ENCODE results near the gene SLC25A33. TPM values are rescaled to one million over a fixed set of nuclear protein-coding genes. Genes with fewer than 3 reads are reported as not detected.
"Not testable (repeated sequence)": the region's sequence is repeated elsewhere in the genome, so short reads cannot be mapped to it uniquely, and the experiment has no call there.

The SLC25A33 gene
- total and polyA plus RNA-seq, 7 experiments from 2014 or later, result 2.5 to 8.0 (median 5.3) TPM

DNA sequence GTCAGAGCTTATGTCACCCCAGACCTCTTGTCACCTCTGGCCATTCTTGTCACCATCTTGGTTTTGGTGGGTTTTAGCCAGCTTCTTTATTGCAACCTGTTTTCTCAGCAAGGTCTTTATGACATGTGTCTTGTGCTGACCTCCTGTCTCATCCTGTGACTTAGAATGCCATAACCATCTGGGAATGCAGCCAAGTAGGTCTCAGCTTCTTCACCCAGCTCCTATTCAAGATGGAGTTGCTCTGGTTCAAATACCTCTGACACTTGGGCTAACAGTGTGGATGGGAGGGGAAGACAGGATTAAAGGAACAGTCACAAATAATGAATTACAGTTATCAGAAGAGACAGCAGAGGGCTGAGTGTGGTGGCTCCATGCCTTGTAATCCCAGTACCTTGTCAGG lies 81.8 kb downstream of the SLC25A33 start:
- ChIA-PET POLR2A (no interaction called here), CTCF (interaction anchor here (0.9 kb wide), 1 partner anchor 165 kb away, joined by 3 read pairs; no protein-coding TSS in a partner anchor)
- DNase-seq (no peak), ATAC-seq (no peak)
- H3K27me3 ChIP-seq (ENCODE audit: control insufficient read depth in 2 of 2, insufficient read depth in 2 of 2, low read length in 2 of 2), result no peaks in the 10 kb centered on the region
- Mint-ChIP-seq H3K36me3 (peaks cover 0 to 1% (median 0%) of the 10 kb centered on the region in 5 donors), H3K4me1 (peaks cover under 1 to 9% (median 4%) of the 10 kb centered on the region in 7 donors), H3K27ac (peak overlapping the region in 1 of 9 donors; percentile 25), H3K4me3 (no peak overlapping the region), H3K27me3 (peaks cover 0 to 26% (median 0%) of the 10 kb centered on the region in 5 donors), H3K9me3 (no peaks in the 10 kb centered on the region)
- H3K9me3 ChIP-seq (ENCODE audit: control insufficient read depth in 2 of 3, low read length in 3 of 3), result no peaks in the 10 kb centered on the region
- intact Hi-C loops (cut with micrococcal nuclease), result no loop called here
- H3K4me3 ChIP-seq (ENCODE audit: low read length), result no peak overlapping the region
- peaks cover under 1 to 4% of the 10 kb centered on the region in 2 donors for H3K4me1 ChIP-seq (ENCODE audit: control insufficient read depth in 2 of 2, insufficient read depth in 2 of 2, low read length in 2 of 2)
- no peak overlapping the region for H3K27ac ChIP-seq (ENCODE audit: low read depth, low read length)
- no peaks in the 10 kb centered on the region for H3K36me3 ChIP-seq (ENCODE audit: control insufficient read depth in 2 of 3, insufficient read depth in 3 of 3, low read length in 3 of 3)

DNA sequence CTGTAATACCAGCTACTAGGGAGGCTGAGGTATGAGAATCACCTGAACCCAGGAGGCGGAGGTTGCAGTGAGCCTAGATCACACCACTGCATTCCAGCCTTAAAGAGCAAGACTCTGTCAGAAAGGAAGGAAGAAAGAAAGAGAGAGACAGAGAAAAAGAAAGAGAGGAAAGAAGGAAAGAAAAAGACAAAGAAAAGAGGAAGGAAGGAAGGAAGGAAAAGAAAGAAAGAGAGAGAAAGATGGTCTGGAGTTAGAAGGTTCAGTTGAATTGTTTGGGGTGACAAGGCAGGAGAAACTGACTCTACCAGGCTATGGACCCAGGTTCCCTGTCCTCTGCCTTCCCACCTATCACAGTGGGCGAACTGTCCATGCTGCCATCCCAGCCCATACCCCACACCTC lies 84.8 kb downstream of the SLC25A33 start:
- Mint-ChIP-seq H3K9me3 (no peaks in the 10 kb centered on the region), H3K4me1 (peaks cover 18 to 31% (median 21%) of the 10 kb centered on the region in 7 donors), H3K36me3 (peaks cover 0 to 4% (median 0%) of the 10 kb centered on the region in 5 donors), H3K27ac (peak overlapping the region in 6 of 9 donors; percentile 3 to 86 (median 28)), H3K4me3 (peak overlapping the region in 8 of 10 donors; percentile 1 to 66 (median 26)), H3K27me3 (peaks cover 0 to 25% (median 0%) of the 10 kb centered on the region in 5 donors)
- H3K27ac ChIP-seq (ENCODE audit: low read depth, low read length), result no peak overlapping the region
- DNase-seq (no peak), ATAC-seq (no peak)
- ChIA-PET POLR2A (interaction anchor here (0.6 to 9.6 kb wide), 3 partner anchors 20 to 101 kb away, joined by 3 to 320 read pairs (median 4); no protein-coding TSS in a partner anchor), CTCF (interaction anchor here (1.2 kb wide), 1 partner anchor 9 kb away, joined by 5 read pairs; no protein-coding TSS in a partner anchor)
- no peak overlapping the region for H3K4me3 ChIP-seq (ENCODE audit: low read length)
- no peaks in the 10 kb centered on the region for H3K27me3 ChIP-seq (ENCODE audit: control insufficient read depth in 2 of 2, insufficient read depth in 2 of 2, low read length in 2 of 2)
- peaks cover 22 to 29% of the 10 kb centered on the region in 2 donors for H3K4me1 ChIP-seq (ENCODE audit: control insufficient read depth in 2 of 2, insufficient read depth in 2 of 2, low read length in 2 of 2)
- H3K36me3 ChIP-seq (ENCODE audit: control insufficient read depth in 2 of 3, insufficient read depth in 3 of 3, low read length in 3 of 3), result no peaks in the 10 kb centered on the region
- intact Hi-C loops (cut with micrococcal nuclease), result no loop called here
- no peaks in the 10 kb centered on the region for H3K9me3 ChIP-seq (ENCODE audit: control insufficient read depth in 2 of 3, low read length in 3 of 3)

DNA sequence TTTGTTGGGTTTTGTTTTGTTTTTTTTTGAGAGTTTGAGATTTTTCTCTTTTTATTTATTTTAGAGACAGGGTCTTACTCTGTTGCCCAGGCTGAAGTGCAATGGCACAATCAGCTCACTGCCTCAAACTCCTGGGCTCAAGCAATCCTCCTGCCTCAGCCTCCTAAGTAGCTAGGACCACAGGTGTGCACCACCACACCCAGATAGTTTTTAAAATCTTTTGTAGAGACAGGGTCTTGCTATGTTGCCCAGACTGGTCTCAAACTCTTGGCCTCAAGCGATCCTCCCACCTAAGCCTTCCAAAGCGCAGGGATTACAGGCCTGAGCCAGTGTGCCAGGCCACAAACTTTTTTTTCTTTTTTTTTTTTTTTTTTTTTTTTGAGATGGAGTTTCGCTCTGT lies 85.8 kb downstream of the SLC25A33 start:
- H3K4me3 ChIP-seq (ENCODE audit: low read length); H3K27me3 ChIP-seq (ENCODE audit: control insufficient read depth in 2 of 2, insufficient read depth in 2 of 2, low read length in 2 of 2); H3K36me3 Mint-ChIP-seq; H3K9me3 Mint-ChIP-seq; H3K36me3 ChIP-seq (ENCODE audit: control insufficient read depth in 2 of 3, insufficient read depth in 3 of 3, low read length in 3 of 3); DNase-seq; H3K27ac Mint-ChIP-seq; H3K27ac ChIP-seq (ENCODE audit: low read depth, low read length); H3K9me3 ChIP-seq (ENCODE audit: control insufficient read depth in 2 of 3, low read length in 3 of 3); ATAC-seq: not testable (repeated sequence)
- CTCF ChIA-PET, result interaction anchor here (1.1 to 3.7 kb wide), 2 partner anchors 78 to 244 kb away, joined by 3 to 37 read pairs; no protein-coding TSS in a partner anchor
- intact Hi-C loops (cut with micrococcal nuclease), result loop anchor here in 1 of 2 donors (5.0 kb wide), 1 partner anchor 407 kb away; the partner anchor contains the start of gene UBE4B
- peaks cover 22 to 29% of the 10 kb centered on the region in 2 donors for H3K4me1 ChIP-seq (ENCODE audit: control insufficient read depth in 2 of 2, insufficient read depth in 2 of 2, low read length in 2 of 2)
- H3K4me1 Mint-ChIP-seq, result peaks cover 18 to 33% (median 24%) of the 10 kb centered on the region in 7 donors
- peaks cover 0 to 23% (median 0%) of the 10 kb centered on the region in 5 donors for H3K27me3 Mint-ChIP-seq
- POLR2A ChIA-PET, result interaction anchor here (0.7 to 10.3 kb wide), 4 partner anchors 28 to 1540 kb away, joined by 4 to 439 read pairs (median 165); partner anchors contain the start of gene PIK3CD
- peak overlapping the region in 2 of 10 donors; percentile 32 to 68 for H3K4me3 Mint-ChIP-seq

DNA sequence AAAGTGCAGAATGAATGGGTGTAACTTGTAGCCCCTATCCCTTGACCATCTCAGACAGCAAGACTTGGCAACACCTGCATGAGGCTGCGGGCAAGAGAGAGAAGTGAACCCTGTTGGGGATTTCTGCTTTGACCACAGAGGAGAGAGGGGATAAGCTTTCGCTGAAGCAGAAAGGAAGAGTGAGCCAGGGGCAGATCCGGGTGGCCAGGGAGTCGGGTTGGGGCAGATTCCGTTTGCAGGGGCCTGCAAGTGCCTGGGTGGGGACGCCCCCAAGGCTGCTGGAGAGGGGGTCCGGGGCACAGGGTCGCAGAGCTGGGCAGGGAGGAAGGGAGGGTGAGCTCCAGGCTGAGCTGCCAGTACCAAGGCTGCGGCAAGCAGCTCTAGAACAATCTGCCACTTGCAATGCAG lies 86.9 kb downstream of the SLC25A33 start:
- ATAC-seq, result no peak
- H3K4me1 Mint-ChIP-seq, result peaks cover 24 to 43% (median 32%) of the 10 kb centered on the region in 7 donors
- H3K27ac Mint-ChIP-seq, result peak overlapping the region in 8 of 9 donors; percentile 44 to 98 (median 82)
- ChIA-PET POLR2A (interaction anchor here (0.6 to 10.3 kb wide), 10 partner anchors 9 to 228 kb away, joined by 3 to 439 read pairs (median 63); partner anchors contain the start of gene PIK3CD), CTCF (interaction anchor here (0.5 to 6.6 kb wide), 15 partner anchors 10 to 242 kb away, joined by 3 to 112 read pairs (median 8); partner anchors contain the start of gene PIK3CD)
- H3K4me3 Mint-ChIP-seq, result peak overlapping the region; percentile 83 to 100 (median 98)
- Histone ChIP-seq H3K27ac (ENCODE audit: low read depth, low read length) (no peak overlapping the region), H3K27me3 (ENCODE audit: control insufficient read depth in 2 of 2, insufficient read depth in 2 of 2, low read length in 2 of 2) (no peaks in the 10 kb centered on the region), H3K4me1 (ENCODE audit: control insufficient read depth in 2 of 2, insufficient read depth in 2 of 2, low read length in 2 of 2) (peaks cover 22 to 29% of the 10 kb centered on the region in 2 donors), H3K4me3 (ENCODE audit: low read length) (peak overlapping the region; percentile 64), H3K9me3 (ENCODE audit: control insufficient read depth in 2 of 3, low read length in 3 of 3) (no peaks in the 10 kb centered on the region), H3K36me3 (ENCODE audit: control insufficient read depth in 2 of 3, insufficient read depth in 3 of 3, low read length in 3 of 3) (no peaks in the 10 kb centered on the region)
- peak in 2 of 9 donors; percentile 19 to 50 for DNase-seq
- intact Hi-C loops (cut with micrococcal nuclease), result loop anchor here (2.0 to 5.0 kb wide), 2 partner anchors 37 to 406 kb away; partner anchors contain the start of genes TMEM201 (in 2 of the 2) and UBE4B (in 1 of the 2)
- peaks cover 3 to 18% (median 6%) of the 10 kb centered on the region in 5 donors for H3K36me3 Mint-ChIP-seq
- H3K27me3 Mint-ChIP-seq, result peaks cover 0 to 18% (median 0%) of the 10 kb centered on the region in 5 donors
- H3K9me3 Mint-ChIP-seq, result peaks cover 0 to 1% (median 0%) of the 10 kb centered on the region in 11 donors

DNA sequence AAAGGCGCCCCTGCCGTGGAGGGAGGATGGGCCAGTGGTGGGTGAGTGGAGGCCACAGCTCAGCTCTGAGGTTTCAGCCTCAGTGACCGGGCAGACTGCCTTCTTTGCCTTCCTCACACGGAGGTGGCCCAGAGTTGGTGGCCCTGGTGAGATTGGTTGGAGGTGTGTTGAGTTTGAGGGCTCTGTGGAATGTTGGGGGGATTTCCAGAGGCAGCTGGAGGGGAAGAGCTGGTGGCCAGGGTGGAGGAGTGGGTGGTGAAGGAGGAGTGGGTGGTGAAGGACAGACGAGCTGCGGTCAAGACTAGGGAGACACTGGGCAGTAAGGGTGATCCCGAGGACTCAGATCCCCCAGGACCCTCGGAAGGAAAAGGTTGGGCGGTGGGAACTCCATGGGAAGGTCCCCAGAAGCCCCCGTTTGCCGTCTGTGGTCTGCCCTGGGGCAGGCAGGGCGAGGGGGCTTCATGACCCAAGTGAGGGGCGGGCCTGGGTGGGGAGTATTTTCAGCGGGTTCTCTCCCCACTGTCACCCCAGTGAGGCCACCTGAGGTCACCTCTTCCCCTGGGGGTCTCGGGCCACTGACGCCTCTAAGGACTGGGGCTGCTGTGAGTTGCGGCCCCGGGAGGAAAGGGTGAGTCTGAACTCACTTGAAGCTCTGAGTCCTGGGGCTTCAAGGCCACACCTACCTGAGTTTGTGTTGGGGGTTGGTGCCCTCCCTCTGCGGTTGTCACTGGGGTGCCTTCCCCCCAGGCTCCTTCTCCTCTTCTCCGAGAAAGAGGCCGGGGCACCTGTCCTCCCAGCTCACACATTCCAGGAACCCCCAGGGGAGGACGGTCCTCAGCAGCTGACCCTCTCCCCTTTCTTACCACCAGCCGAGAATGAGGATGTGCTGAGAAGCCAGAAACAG lies 89.5 kb downstream of the SLC25A33 start:
- Mint-ChIP-seq H3K27me3 (peaks cover 0 to 9% (median 0%) of the 10 kb centered on the region in 5 donors), H3K36me3 (peaks cover 3 to 39% (median 11%) of the 10 kb centered on the region in 5 donors), H3K4me3 (peak overlapping the region; percentile 90 to 100 (median 98)), H3K4me1 (peaks cover 38 to 67% (median 57%) of the 10 kb centered on the region in 7 donors), H3K27ac (peak overlapping the region; percentile 91 to 98 (median 96)), H3K9me3 (peaks cover 0 to 1% (median 0%) of the 10 kb centered on the region in 11 donors)
- ATAC-seq (peak; percentile 45), DNase-seq (peak; percentile 34 to 80 (median 75))
- intact Hi-C loops (cut with micrococcal nuclease), result loop anchor here (1.0 to 5.0 kb wide), 5 partner anchors 61 to 404 kb away; partner anchors contain the start of gene UBE4B (in 2 of the 2)
- H3K9me3 ChIP-seq (ENCODE audit: control insufficient read depth in 2 of 3, low read length in 3 of 3), result no peaks in the 10 kb centered on the region
- peak overlapping the region; percentile 64 for H3K4me3 ChIP-seq (ENCODE audit: low read length)
- no peaks in the 10 kb centered on the region for H3K27me3 ChIP-seq (ENCODE audit: control insufficient read depth in 2 of 2, insufficient read depth in 2 of 2, low read length in 2 of 2)
- ChIA-PET POLR2A (interaction anchor here (0.5 to 10.3 kb wide), 27 partner anchors 12 to 487 kb away, joined by 3 to 439 read pairs (median 6); partner anchors contain the start of genes PIK3CD and TMEM201), CTCF (interaction anchor here (0.5 to 6.6 kb wide), 25 partner anchors 9 to 282 kb away, joined by 3 to 112 read pairs (median 5); partner anchors contain the start of gene PIK3CD)
- H3K27ac ChIP-seq (ENCODE audit: low read depth, low read length), result peak overlapping the region; percentile 87
- H3K36me3 ChIP-seq (ENCODE audit: control insufficient read depth in 2 of 3, insufficient read depth in 3 of 3, low read length in 3 of 3), result no peaks in the 10 kb centered on the region
- H3K4me1 ChIP-seq (ENCODE audit: control insufficient read depth in 2 of 2, insufficient read depth in 2 of 2, low read length in 2 of 2), result peaks cover 33 to 35% of the 10 kb centered on the region in 2 donors

Measured in naive thymus-derived CD4-positive, alpha-beta T cell (primary cell).